DLD1 (cell line): Measurements from ENCODE around the gene DOK5.

ENCODE experiments used
- in situ Hi-C: cut with HindIII; loops from 2 replicates; pipeline ENCODE4 v1.10.0; 2017; ENCODE audit warnings: low sequenced_read_pairs

DOK5 gene

GRCh38 chr20:54640800-54641199 lies 165.4 kb downstream of the DOK5 start:
- in situ Hi-C loops, result no loop called here

DNA sequence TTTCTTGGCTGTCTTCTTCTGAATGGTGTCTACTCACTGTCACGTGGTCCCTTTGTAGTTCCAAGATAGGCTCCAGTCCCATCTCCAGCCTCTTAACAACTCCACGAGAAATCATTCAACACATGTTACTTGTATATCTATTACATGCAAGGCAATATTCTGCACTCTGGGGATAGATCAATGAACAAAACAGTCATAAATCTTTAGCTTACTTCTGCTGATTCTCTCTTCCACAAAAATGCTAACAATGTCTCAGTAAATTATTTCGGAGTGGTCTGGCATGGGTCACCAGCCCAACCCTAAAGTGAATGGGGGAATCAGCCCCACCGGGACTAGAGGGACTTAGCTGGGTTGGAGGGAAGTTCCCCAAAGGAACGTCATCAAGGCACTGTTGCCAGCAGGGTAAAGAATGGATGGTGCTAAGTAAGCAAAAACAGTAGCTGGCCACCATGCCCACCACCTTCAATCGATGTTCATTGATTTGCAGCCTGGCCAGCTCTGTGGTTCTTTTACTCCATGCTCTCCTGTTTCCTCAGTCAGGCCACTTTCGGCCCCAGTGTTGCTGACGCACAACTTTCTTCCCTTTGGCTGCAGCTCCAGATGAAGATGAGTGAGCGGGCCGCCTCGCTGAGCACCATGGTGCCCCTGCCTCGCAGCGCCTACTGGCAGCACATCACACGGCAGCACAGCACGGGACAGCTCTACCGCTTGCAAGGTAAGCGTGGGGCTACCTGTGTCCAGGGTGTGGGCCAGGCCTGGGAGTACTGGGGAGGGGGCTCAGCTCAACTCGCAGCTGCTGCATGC lies 167.7 kb downstream of the DOK5 start:
- in situ Hi-C loops, result no loop called here

GRCh38 chr20:54643761-54644160 lies 168.4 kb downstream of the DOK5 start:
- in situ Hi-C loops, result no loop called here

- in situ Hi-C loops, result no loop called here
Observed at GRCh38 chr20:54645445-54646155, 170.2 kb downstream of the DOK5 start.

DNA sequence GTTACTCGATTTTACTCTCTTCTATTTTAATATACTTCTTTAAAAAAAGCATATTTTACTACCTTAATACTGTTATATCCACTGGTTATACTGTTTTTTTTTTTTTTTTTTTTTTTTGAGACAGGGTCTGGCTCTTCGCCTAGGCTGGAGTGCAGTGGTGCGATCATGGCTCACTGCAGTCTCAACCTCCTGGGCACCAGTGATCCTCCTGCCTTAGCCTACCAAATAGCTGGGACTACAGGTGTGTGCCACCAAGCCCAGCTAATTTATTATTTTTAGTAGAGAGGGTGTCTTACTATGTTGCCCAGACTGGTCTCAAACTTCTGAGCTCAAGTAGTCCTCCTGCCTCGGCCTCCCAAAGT lies 170.7 kb downstream of the DOK5 start:
- in situ Hi-C loops, result no loop called here

- in situ Hi-C loops, result no loop called here
Observed at GRCh38 chr20:54648421-54649142, 173.2 kb downstream of the DOK5 start.

DNA sequence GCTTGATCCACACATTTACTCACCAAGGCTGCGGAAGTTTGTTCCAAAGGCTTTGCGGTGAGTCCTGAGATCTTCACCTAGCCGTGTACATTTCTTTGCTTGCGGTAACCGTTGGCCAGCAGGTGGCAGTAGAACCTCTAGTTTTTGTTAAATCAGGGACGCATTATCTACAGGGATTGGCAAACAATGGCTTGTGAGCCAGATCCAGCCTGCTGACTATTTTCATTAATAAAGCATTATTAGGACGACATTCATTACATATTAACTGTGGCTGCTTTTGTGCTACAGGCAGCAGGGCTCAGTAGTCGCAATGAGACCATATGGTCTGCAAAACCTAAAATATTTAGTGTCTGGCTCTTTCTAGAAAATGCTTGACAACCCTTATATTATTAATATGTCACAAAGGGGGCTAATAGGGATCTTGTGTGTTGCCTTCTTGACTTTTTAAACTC lies 174.1 kb downstream of the DOK5 start:
- in situ Hi-C loops, result no loop called here

- in situ Hi-C loops, result no loop called here
Observed at GRCh38 chr20:54650052-54650719, 174.8 kb downstream of the DOK5 start.

- in situ Hi-C loops, result no loop called here
Observed at GRCh38 chr20:54651252-54651651, 175.9 kb downstream of the DOK5 start.

GRCh38 chr20:54654450-54654849 lies 179.1 kb downstream of the DOK5 start:
- in situ Hi-C loops, result no loop called here

DNA sequence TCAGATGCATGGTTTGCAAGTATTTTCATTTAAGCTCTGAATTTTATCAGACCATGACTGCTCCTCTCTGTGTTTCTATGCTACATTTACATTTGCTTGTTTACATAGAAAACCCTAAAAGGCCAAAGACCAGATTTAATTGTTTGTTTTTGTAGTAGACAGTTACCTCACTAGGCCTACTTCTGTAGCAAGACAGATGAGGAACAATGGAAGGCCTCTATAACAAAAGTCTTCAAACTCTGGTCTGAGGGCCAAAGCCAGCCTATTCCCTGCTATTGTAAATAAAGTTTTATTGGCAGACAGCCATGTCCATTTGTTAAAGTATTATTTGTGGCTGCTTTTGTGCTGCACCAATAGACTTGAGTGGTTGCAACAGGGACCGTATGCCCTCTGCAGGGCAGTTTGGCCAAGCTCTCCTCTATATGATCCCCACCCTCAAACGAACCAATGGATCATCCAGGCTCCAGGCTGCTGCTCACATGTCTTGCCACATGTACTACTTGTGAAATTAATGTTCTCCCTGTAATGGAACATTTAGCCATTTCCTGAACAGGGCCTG lies 182.0 kb downstream of the DOK5 start:
- in situ Hi-C loops, result no loop called here

DNA sequence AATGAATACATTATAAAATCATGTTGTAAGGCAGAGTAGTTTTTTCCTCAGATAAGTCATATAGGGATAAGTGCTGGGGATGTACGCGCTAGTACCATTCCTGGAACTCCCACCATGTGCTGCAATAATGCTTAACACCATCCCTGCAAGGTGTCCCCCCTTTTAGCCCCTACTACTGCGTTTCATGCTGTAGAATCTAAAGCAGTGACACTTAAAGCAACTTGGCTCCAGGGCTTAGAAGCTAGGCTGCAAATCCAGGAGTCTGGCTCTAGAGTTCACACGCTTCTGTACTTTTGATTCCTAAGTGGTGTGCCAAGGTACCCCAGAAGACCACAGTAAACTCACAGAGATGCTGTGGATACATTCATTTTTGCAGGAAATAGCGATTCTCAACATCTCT lies 183.1 kb downstream of the DOK5 start:
- in situ Hi-C loops, result no loop called here

DNA sequence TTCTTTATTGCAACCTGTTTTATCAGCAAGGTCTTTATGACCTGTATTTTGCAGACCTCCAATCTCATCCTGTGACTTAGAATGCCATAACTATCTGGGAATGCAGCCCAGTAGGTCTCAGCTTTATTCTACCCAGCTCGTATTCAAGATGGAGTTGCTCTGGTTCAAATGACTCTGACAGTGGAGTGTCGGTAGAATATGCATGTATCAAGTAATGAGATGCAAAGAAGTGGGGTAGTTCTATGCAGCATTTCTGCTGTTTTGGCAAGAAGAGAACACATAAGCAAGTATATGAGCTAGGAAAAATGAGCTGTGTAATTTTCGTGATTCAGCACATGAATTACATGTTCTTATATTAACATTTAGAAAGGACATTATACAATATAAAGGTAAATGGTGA lies 185.9 kb downstream of the DOK5 start:
- in situ Hi-C loops, result no loop called here

DNA sequence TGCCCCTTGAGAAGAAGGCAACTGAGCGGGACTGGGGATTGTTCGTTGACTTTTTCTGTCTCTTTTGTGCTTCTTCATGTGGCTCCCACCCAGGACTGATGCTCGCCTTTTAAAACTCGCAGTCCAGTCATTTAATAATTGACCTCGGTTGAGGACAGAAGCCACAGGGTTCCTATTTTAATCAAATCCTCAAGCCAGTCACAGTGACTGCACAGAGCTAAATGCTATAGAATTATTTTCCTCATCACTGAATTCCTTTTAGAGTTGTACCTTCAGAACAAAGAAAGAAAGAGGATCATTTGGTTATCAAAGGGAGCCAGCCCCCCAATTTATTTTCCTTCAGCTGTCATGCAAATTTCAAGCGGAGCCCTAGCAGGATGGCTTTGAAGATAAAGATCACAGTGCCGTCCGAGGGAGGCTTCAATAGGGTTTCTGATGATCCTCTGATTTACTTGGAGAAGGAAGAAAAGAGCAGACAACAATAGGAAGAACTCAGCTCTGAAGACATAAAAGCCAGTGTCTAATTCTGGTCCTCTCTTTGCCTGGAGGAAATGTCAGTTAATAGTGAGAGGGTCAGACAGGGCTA lies 186.6 kb downstream of the DOK5 start:
- in situ Hi-C loops, result no loop called here

DNA sequence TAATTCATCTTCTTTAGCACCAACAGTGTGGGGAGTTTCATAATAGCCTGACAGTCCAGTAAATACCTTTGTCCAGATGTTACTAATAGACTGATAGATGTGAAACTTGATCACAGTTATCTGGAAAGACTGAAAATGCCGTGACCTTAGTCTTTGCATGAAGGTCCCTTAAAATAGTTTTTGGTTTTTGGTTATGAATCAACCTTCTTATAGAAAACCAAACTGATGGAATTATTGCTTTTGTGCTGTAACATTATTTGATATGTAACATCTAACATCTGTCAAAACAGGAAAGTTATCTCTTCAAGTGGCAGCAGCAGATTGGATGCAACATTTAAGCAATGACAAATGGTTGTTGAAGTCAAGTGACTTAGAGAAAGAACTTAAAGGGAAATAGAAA lies 190.4 kb downstream of the DOK5 start:
- in situ Hi-C loops, result no loop called here

- in situ Hi-C loops, result no loop called here
Observed at GRCh38 chr20:54668271-54669039, 193.1 kb downstream of the DOK5 start.

GRCh38 chr20:54669040-54669363 lies 193.6 kb downstream of the DOK5 start:
- in situ Hi-C loops, result no loop called here

DNA sequence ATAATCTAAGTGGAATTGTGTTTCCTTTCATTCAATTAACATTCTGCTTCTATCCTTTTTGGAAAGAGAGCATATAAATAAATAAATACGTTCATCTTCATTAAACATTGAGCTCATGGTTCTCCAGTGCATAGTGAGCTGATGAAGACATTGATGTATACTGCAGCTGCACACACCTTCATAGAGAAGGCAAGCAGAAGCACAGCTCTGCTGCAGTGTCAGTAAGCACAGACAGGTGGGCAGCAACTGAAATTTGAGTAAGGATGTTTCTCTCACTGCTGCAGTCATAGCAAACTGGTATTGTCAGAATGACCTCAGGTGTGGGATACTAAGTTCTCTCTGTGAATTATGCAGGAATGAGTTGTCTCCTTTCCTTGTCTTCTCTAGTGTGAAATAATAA lies 202.9 kb downstream of the DOK5 start:
- in situ Hi-C loops, result loop anchor here (25.0 kb wide), 1 partner anchor 1659 kb away; no protein-coding TSS in a partner anchor

GRCh38 chr20:54680439-54680838 lies 205.0 kb downstream of the DOK5 start:
- in situ Hi-C loops, result loop anchor here (25.0 kb wide), 1 partner anchor 1657 kb away; no protein-coding TSS in a partner anchor
